LNCAP (cell line): ENCODE data around the gene DISP2.

ENCODE experiments used
- TF ChIP-seq, protein P1 (sequence below): fragments of 450-650 bp; IDR thresholded peaks from 2 replicates; pipeline ENCODE4 v1.5.1; 2017; ENCODE audit warnings: mild to moderate bottlenecking

DISP2 gene

DNA sequence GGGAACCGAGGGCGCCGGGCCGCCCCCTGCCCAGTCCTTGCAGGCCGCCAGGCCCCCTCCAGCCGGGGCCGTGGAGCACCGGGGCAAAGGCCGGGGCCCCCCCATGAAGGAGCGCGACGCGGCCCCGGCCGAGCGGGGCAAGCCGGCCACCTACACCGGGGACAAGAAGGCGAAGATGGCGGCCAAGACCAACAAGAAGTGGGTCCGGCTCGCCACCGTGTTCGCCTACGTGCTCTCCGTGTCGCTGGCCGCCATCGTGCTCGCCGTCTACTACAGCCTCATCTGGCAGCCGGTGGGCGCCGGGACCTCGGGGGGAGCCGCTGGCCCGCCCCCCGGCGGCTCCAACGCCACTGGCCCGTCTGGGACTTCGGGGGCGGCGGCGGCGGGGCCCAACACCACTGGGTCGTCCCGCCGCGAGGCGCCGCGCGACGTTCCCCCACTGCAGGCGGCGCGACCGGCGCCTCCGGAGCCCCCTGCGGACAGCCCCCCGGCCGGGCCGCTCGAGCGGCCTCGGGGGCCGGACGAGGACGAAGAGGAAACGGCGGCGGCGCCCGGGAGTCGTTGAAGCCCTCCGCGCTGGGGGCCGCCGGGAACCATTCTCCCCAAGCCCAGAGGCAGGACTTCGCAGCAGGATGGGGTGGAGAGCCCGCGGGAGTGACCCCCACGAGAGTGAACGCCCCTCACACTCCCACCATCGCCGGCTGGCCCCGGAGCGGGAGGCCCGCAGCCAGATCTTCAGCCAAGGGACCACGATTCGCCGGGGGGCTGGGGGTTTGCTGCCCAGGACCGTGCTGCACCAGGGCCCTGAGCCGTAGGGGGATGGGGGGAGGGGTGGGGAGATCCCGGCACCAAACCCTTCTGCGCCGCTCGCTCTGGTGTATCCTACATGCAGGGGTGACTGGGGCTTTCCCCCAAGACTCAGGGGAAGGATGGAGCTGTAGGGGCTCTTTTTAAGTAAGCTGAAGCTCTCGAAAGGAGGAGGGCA is 33.8 kb upstream of the DISP2 start:
- TF ChIP-seq, protein P1, sequence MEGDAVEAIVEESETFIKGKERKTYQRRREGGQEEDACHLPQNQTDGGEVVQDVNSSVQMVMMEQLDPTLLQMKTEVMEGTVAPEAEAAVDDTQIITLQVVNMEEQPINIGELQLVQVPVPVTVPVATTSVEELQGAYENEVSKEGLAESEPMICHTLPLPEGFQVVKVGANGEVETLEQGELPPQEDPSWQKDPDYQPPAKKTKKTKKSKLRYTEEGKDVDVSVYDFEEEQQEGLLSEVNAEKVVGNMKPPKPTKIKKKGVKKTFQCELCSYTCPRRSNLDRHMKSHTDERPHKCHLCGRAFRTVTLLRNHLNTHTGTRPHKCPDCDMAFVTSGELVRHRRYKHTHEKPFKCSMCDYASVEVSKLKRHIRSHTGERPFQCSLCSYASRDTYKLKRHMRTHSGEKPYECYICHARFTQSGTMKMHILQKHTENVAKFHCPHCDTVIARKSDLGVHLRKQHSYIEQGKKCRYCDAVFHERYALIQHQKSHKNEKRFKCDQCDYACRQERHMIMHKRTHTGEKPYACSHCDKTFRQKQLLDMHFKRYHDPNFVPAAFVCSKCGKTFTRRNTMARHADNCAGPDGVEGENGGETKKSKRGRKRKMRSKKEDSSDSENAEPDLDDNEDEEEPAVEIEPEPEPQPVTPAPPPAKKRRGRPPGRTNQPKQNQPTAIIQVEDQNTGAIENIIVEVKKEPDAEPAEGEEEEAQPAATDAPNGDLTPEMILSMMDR = no peak

DNA sequence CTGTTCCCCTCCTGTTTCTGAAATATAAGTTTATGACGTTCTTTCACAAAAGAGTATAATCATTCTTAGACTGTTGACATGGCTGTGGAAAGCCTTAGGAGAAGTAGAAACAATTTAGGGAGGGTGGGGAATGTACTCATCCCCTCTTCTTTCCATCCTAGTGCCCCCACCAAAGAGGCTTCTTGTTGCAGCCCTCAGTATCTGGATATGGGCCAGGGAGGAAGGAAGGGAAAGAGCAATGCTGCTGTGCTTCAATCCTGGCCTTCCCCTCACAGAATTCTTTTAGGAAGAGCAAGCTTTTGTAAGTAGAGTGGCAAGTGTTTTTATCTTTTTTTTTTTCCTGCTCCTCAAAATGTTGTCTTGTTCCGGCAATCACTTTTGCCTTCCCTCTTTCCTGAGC is 32.8 kb upstream of the DISP2 start:
- TF ChIP-seq, protein P1 = no peak

DNA sequence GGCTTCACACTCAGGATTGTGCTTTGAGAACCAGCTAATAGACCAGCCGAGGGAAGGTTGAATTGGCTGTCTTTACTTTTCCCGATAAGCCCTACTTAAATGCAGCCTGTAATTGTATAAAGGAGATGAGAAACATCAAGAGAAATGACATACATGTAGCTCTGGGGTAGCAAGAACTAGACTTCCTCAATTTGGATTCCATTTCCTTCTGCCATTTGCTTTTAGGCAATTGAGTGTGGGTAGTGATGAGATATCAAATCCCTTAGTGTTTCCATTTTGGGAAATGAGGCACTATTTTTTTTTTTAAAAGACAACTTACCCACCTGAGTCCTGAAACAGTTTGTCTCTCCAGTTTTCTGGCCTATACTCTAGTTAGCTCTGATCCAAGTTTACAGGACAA is 32.3 kb upstream of the DISP2 start:
- TF ChIP-seq, protein P1 = no peak

DNA sequence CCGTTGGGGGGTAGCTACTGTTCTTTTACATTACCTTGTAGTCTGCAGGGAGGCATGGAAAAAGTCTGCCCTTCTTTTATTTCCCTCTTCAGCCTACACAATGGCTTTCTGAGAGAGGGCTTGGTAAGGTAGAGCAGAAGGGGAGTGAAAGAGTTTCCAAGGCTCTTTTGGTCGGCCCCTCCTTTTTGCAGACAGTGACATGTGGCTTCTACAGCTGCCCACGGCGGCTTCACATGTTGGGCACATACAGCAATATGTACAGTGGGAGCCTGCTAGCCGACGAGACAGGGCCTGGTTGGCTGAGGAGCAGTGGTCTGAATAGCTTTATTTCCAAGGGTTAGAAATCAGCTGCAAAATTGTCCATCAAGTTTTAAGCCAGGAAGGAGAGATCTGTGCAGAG is 30.6 kb upstream of the DISP2 start:
- TF ChIP-seq, protein P1 = no peak

DNA sequence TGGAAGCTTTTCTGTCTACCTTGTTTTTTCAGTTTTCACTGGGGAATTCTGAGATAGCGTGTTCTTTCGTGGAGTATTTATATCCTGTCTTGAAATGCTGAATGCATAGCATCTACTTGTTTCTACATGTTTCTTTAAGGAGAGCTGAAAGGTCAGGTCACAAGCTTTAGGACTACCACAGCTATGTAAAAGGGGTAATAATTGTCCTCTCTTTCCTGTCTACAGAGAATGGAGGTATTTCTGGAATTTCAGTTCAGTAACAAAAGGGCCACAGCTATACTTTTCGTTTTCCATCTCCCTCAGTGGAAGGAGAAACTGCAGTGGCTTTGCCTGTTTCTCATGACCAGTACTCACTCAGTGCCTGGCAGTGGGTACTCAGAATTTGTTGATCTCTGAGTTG is 29.8 kb upstream of the DISP2 start:
- TF ChIP-seq, protein P1 = no peak

DNA sequence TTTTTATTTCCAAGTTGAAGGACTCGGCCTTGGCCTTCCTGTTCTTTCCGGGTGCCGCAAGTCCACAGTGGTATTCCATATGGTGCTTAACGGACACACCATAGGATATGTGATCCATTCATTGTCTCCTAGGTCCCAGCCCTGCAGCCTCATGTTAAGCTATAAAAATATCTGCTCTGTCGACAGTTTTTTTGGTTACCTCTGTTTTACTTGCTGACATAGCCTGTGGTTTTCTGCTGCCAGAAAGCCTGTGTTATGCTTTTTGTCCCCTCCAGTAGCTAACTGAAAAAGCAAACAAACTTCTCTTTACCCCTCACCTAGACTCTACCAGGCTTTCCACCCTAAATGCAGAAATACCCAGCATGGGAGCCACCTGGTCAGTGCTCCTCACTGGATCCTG is 29.3 kb upstream of the DISP2 start:
- TF ChIP-seq, protein P1 = no peak

DNA sequence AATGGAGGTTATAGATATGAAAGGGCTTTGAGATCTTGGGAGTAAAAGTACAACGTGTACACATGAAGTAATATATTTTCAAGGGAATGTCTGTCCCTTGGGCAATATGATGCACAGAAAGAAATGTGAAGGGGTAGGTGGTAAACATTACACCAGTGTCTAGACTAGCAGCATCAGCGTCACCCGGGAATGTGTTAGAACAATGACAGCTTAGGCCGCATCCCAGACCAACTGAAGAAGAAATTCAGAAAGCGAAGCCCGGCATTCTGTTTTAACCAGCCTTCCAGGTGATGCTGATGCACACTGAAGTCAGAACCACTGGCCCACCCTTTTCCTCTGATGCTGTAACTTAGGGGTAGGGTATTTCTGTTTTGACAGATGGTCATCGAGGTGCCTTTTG is 28.2 kb upstream of the DISP2 start:
- TF ChIP-seq, protein P1 = no peak
